ENCODE measurements around the gene OR1J1. TPM values are rescaled to one million over a fixed set of nuclear protein-coding genes. Genes with fewer than 3 reads are reported as not detected.

Gene OR1J1
- total and polyA plus RNA-seq, 12 donors: not detected

GRCh38 chr9:122463828-122464632 is 13.7 kb downstream of the OR1J1 start:
- Histone ChIP-seq H3K27me3 (no peaks in the 10 kb centered on the region), H3K27ac (no peak overlapping the region), H3K4me3 (peak overlapping the region in 1 of 4 donors; percentile 62), H3K36me3 (replicated peaks in 1 of 2) (no peaks in the 10 kb centered on the region), H3K4me1 (replicated peaks in 1 of 2) (peaks cover 0 to 6% of the 10 kb centered on the region in 2 donors), H3K9me3 (replicated peaks in 1 of 3) (no peaks in the 10 kb centered on the region)
- TF ChIP-seq POLR2A (IDR thresholded peaks at IDR 0.05) (no peak), CTCF (IDR thresholded peaks at IDR 0.05) (no peak)
- DNase-seq: peak in 1 of 7 donors; percentile 53
- intact Hi-C loops (cut with DNase I): loop anchor here (2.0 to 10.0 kb wide), 2 partner anchors 341 to 347 kb away; partner anchors contain the start of gene OR1K1 (in 1 of the 2)
- WGBS, 4 donors: 73 to 86% (median 83%) methylated on average over 6 to 10 of the region's 10 CpGs

GRCh38 chr9:122457787-122458186 is 19.9 kb downstream of the OR1J1 start:
- Histone ChIP-seq H3K27me3 (no peaks in the 10 kb centered on the region), H3K36me3 (replicated peaks in 1 of 2) (no peaks in the 10 kb centered on the region), H3K27ac (no peak overlapping the region), H3K4me3 (no peak overlapping the region), H3K9me3 (replicated peaks in 1 of 3) (no peaks in the 10 kb centered on the region), H3K4me1 (replicated peaks in 1 of 2) (no peaks in the 10 kb centered on the region)
- WGBS, 4 donors: 77 to 95% (median 89%) methylated on average over 1 of the region's 1 CpG
- intact Hi-C loops (cut with DNase I): loop anchor here in 1 of 2 donors (10.0 kb wide), 1 partner anchor 333 kb away; no protein-coding TSS in a partner anchor
- TF ChIP-seq POLR2A (IDR thresholded peaks at IDR 0.05): no peak
- no peak for DNase-seq

GRCh38 chr9:122456123-122456522 is 21.6 kb downstream of the OR1J1 start:
- intact Hi-C loops (cut with DNase I): loop anchor here in 1 of 2 donors (10.0 kb wide), 1 partner anchor 331 kb away; no protein-coding TSS in a partner anchor
- DNase-seq: no peak
- TF ChIP-seq POLR2A (IDR thresholded peaks at IDR 0.05) (no peak), CTCF (IDR thresholded peaks at IDR 0.05) (no peak)
- H3K4me1 ChIP-seq (replicated peaks in 1 of 2): no peaks in the 10 kb centered on the region
- H3K27me3 ChIP-seq: no peaks in the 10 kb centered on the region
- H3K9me3 ChIP-seq (replicated peaks in 1 of 3): no peaks in the 10 kb centered on the region
- 79 to 88% (median 83%) methylated on average over 3 of the region's 3 CpGs for WGBS, 4 donors
- H3K36me3 ChIP-seq (replicated peaks in 1 of 2): no peaks in the 10 kb centered on the region
- no peak overlapping the region for H3K4me3 ChIP-seq
- no peak overlapping the region for H3K27ac ChIP-seq

GRCh38 chr9:122453677-122454135 is 24.0 kb downstream of the OR1J1 start:
- no peaks in the 10 kb centered on the region for H3K36me3 ChIP-seq (replicated peaks in 1 of 2)
- H3K4me3 ChIP-seq: no peak overlapping the region
- intact Hi-C loops (cut with DNase I): loop anchor here (5.0 to 10.0 kb wide), 2 partner anchors 329 to 331 kb away; no protein-coding TSS in a partner anchor
- DNase-seq: no peak
- TF ChIP-seq CTCF (IDR thresholded peaks at IDR 0.05) (no peak), POLR2A (IDR thresholded peaks at IDR 0.05) (no peak)
- no peak overlapping the region for H3K27ac ChIP-seq
- WGBS, 4 donors: 48 to 66% (median 60%) methylated on average over 2 of the region's 2 CpGs
- H3K9me3 ChIP-seq (replicated peaks in 1 of 3): no peaks in the 10 kb centered on the region
- H3K27me3 ChIP-seq: no peaks in the 10 kb centered on the region
- no peaks in the 10 kb centered on the region for H3K4me1 ChIP-seq (replicated peaks in 1 of 2)

All from adrenal gland (tissue), 12 donors.